ENCODE data around the gene RFXAP.
A peak's percentile ranks its signal among the peaks of the same experiment; 100 is the strongest.
"Not testable (repeated sequence)": the region's sequence is repeated elsewhere in the genome, so short reads cannot be mapped to it uniquely, and the experiment has no call there.

RFXAP gene, protein sequence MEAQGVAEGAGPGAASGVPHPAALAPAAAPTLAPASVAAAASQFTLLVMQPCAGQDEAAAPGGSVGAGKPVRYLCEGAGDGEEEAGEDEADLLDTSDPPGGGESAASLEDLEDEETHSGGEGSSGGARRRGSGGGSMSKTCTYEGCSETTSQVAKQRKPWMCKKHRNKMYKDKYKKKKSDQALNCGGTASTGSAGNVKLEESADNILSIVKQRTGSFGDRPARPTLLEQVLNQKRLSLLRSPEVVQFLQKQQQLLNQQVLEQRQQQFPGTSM

DNA sequence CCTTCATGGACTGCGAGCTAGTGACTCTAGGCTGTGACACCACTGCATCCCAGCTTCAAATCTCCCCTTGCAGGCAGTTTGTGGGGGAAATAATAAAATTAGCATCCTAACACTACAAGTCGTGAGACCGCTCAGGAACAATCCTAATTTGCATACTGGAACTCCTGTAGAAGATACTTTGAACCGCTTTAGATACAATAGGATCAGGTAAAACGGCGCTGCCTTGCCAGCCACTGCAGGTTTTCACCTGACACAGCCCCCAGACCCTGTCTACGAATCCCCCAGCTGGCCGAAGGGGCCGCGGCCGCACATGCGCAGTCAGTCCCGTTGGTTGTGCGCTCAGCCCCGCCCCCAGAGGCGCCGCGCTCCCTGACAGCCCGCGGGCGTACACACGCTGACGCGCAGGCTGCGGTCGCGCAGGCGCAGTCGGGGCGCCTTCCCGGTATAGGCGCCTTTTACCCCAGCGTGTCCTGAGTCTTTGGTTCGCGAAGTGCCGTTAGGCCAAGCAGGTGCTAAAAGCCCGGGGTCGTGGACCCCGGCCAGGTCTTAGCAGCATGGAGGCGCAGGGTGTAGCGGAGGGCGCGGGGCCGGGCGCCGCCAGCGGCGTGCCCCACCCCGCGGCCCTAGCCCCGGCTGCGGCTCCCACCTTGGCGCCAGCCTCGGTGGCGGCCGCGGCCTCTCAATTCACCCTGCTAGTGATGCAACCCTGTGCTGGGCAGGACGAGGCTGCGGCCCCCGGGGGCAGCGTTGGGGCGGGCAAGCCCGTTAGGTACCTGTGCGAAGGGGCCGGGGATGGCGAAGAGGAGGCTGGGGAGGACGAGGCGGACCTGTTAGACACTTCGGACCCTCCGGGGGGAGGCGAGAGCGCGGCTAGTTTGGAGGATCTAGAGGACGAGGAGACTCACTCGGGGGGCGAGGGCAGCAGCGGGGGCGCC is at the start of gene RFXAP:
RFXAP (plus strand) TSS at position 419 of the 935 bp plus-strand sequence; CDS start at position 555, 136 bp downstream.
- DNase-seq (ENCODE audit: low read depth in 2 of 3, low spot score in 2 of 3), result peak; percentile 76 to 87 (median 83)

DNA sequence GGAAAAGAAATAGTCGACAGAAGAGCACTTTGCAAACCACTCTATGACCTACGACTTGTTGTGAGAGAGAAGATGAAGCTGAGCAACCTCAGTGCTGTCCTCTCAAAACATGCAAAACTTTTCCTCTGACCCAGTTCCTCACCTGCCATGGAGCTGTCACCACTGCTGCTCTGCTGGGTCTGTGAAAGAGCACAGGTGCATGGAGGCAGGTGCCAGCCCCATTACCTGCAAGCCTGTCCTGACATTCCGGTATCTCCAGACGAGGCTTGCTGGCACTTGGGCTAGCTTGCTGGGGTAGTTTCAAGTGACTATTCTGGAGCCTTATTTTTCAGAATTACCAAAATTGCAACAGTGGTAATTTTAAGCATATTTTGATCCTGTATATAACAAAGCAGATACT is 49.5 kb upstream of the RFXAP start:
- no peak for DNase-seq (ENCODE audit: low read depth in 2 of 3, low spot score in 2 of 3)

DNA sequence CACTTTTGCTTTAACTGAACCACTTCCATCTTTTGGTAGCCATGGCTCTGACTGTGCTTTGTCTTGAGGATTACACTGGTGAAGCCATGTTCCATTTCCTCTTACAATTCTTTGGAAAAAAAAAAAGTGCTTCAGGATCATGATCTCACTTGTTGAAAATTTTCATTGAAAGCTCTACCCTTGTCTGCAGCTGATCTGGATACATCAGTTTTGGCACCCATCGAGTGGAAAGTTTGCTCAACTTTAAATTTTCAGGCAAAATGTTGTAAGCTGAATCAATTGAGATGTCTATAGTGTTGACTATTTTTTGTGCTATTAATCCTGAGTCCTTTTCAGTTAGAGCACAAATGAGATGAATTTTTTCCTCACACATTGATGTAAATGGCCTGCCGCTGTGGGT is 48.3 kb upstream of the RFXAP start:
- DNase-seq (ENCODE audit: low read depth in 2 of 3, low spot score in 2 of 3), result no peak

DNA sequence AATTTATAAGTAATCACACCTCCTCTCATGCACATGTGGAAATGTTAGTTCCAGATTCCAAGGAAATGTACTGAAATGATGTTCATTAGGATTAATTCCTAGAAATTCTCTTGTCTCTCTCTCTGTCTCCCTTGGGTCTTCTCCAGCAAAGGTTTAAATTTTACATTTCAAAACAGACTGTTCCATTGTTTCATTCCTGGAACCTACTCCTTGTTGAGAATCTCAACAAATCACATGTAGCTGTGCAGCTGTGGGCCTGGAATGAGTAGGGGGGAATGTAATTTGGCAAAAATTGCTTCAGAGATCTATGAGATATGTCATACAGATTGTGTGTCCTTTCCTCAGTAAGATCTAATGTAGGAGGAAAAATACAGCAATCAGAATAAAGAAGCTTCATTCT is 46.2 kb upstream of the RFXAP start:
- no peak for DNase-seq (ENCODE audit: low read depth in 2 of 3, low spot score in 2 of 3)

DNA sequence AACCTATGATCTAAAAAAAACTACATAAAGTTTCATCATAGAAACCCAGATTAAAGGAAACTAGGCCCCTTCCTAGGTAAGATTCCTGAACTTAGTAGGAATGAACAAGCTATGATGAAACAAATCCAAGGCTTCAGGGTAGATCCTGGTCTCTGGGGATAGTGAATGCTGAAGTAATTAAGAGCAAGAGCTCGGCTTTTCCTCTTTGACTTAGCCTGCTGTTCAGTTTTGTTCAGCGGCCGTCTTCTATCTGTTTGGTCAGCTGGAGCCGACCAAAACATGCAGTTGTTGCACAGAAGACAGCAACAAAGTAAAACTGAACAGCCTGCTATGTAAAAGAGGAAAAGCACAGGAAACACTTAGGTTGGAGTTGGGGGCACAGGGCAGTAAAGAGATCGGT is 44.1 kb upstream of the RFXAP start:
- DNase-seq (ENCODE audit: low read depth in 2 of 3, low spot score in 2 of 3), result no peak

DNA sequence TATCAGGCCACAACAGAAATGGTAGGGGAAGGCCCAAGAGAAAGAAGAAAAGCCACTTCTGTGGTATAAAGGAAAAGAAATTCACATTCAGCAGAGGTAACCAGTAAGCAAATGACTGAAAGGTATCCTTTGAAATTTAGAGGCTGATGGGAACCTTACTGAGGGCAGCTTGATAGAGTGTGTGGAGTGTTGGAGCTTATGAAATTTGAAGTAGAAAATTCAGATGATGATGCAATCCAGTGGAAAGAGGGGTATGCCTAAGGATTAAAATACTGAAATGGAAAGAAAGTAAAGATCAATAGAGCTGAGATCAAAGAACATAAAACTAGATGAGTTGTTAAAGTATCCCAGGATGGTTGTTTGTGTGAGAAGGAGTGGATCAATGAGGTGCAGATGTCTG is 42.8 kb upstream of the RFXAP start:
- no peak for DNase-seq (ENCODE audit: low read depth in 2 of 3, low spot score in 2 of 3)

DNA sequence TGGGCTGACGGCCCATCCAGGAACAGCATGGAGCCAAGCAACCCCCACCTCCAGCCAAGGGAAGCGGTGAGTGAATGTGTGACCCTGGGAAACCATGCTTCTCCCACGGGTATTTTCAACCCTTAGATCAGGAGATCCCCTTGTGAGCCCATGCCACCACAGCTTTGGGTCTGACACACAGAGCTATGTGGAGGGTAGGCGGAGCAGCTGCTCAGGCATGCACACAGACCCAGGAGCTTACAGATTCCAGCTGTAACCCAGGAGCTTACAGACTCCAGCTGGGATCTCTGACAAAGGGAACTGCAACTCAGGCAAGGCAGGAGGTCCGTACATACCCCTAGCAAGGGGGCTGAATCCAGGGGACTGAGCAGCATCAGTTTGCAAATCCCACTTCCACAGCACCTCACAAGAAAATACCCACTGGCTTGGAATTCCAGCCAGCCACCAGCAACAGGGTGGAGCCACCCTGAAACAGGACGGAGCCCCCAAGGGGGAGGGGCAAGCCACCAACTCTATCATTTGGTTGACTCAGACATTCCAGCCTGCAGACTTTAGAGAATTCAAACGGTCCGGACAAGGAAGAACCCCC is 40.8 kb upstream of the RFXAP start:
- no peak for DNase-seq (ENCODE audit: low read depth in 2 of 3, low spot score in 2 of 3)

DNA sequence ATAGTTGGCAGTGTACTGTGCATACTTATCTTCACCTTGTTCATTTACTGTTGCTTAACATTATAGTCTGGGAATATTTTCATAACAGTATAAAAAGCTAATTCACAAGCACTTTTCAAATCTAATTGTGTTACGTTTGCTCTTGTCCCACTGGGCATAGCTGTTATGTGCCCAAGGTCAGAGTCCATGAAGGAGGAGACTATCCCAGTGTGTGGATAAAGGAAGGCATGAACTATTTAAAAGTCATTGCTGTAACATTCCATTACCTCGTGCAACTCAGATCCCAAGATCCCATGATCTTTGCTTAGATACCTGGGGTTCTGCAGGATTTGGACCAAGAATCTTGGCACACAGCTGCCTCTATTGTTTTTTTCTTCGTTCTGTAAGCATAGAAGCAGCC is 35.1 kb upstream of the RFXAP start:
- DNase-seq (ENCODE audit: low read depth in 2 of 3, low spot score in 2 of 3), result no peak

DNA sequence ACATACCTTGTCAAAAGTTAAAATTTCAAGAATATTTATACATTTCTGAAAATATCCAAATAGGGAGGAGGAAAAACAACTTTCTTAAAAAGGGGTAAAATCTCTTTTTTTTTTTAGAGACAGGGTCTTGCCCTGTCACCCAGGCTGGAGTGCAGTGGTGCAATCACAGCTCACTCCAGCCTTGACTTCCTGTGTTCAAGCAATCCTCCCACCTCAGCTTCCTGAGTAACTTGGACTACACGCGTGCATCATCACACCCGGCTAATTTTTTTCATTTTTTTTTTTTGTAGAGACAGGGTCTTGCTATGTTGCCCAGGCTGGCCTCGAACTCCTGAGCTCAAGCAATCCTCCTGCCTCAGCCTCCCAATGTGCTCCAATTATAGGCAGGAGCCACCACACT is 32.8 kb upstream of the RFXAP start:
- DNase-seq (ENCODE audit: low read depth in 2 of 3, low spot score in 2 of 3), result not testable (repeated sequence)

DNA sequence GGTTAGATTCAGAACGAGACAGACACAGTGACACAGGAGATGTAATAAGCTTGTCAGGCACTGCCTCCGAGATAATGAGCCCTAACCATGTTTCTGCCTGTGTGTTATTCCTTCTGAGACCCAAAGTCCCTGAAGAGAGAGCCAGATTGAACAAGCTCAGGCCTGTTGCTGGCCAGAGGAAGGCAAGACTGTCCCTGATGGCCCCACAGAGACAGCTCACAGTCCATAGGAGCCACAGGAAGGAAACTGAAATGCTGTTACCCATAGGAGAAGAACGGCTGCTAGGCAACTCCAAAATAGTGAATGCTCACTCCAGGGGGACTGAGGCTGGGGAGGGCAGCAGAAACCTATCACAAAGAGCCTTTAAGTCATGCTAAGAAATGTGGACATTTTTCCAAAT is 31.8 kb upstream of the RFXAP start:
- no peak for DNase-seq (ENCODE audit: low read depth in 2 of 3, low spot score in 2 of 3)

DNA sequence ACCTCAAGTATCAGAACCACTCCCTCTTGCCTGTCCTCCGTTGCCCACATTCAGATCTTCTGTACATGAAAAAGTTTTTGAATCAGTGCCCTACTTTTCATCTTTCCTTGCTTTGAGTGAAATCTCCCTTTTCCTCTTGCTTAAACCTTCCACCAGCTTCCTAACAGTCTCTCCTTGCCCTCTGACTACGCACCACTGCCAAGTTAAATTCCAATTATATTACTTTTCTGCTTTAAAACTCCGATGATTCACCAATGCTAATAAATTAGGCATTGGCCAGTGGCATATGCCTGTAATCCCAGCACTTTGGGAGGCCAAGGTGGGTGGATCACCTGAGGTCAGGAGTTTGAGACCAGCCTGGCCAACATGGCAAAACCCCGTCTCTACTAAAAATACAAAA is 30.7 kb upstream of the RFXAP start:
- DNase-seq (ENCODE audit: low read depth in 2 of 3, low spot score in 2 of 3), result no peak

DNA sequence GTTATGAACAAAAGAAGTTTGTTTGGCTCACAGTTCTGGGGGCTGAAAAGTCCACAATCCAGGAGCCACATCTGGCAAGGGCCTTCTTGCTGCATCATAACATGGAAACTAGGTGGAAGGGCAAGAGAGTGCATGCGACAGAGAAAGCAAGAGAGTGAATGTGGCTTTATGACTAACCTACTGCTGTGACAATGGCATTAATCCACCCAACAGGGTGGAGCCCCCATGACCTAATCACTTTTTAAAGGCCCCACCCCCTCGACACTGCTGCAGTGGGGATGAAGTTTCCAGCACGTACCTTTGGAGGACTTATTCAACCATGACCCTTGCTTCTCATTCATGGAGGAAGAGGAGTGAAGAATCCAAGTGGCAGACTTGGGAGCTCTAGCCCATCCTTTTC is 30.0 kb upstream of the RFXAP start:
- no peak for DNase-seq (ENCODE audit: low read depth in 2 of 3, low spot score in 2 of 3)

DNA sequence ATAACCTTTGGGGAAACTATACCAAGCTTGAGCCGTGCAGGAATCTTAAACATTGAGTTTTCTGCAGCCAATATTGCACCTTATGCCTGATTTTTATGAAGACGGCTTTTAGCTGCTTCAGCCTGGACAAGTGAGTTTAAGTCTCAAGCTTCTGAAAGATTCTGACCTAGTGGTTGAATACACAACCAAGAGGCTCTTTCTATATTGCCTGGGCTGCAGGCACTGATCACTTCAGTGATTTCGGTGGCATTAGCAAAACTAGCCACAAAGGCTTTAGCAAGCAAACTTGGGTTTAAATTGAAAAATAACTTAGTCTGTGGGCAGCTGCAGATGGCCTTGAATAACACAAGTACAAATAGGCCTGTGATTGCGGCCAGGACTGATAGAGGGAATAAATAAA is 29.3 kb upstream of the RFXAP start:
- DNase-seq (ENCODE audit: low read depth in 2 of 3, low spot score in 2 of 3), result no peak

DNA sequence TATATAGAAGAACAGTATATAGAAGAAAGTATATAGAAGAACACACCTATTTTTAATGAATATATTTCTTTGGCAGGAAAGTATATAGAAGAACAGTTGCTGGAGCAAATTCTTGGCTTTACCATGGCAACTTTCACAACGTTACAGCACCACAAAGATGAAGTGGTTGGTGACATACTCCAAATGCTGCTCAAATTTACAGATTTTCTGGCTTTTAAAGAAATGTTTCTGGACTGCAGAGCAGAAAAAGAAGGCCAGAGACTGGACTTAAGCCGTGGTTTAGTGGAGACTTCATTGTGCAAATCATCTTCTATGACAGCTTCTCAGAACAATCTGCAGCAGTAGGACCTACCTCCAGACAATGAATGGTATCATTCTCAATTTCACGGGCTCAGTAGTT is 24.3 kb upstream of the RFXAP start:
- no peak for DNase-seq (ENCODE audit: low read depth in 2 of 3, low spot score in 2 of 3)

DNA sequence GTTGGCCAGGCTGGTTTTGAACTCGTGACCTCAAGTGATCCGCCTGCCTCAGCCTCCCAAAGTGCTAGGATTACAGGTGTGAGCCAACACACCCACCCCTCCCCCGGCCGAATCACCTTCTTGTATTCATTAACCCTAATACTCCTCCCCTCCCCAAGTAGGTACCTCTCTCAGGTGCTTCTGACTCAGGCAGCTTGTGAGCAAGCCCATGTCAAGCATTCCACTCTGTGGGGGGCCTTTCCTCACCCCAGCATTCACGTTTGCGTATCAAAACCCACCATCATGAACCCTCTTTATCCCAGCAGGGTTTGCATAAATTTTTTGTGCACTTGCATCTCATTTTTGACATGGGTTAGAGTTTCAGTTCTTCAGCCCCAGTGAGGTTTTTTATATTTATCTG is 23.6 kb upstream of the RFXAP start:
- DNase-seq (ENCODE audit: low read depth in 2 of 3, low spot score in 2 of 3), result no peak

DNA sequence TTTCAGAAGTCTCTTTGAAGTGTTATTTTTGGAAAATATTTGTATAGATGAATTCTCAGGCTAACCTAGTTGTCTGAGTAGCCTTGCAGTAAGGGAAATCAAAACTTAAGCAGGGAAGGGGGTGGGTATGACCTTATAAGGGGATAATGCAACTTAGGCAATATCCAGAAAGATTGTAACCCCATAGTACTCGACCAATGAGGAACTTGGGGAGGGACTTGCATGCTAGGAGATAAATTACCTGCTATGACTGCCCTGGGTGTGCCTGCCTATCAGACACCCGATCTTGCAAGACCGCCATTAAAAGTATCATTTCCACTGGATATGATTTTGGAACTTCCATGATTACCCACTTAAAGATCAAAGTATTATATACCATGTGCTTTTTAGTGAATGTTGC is 23.0 kb upstream of the RFXAP start:
- DNase-seq (ENCODE audit: low read depth in 2 of 3, low spot score in 2 of 3), result no peak

DNA sequence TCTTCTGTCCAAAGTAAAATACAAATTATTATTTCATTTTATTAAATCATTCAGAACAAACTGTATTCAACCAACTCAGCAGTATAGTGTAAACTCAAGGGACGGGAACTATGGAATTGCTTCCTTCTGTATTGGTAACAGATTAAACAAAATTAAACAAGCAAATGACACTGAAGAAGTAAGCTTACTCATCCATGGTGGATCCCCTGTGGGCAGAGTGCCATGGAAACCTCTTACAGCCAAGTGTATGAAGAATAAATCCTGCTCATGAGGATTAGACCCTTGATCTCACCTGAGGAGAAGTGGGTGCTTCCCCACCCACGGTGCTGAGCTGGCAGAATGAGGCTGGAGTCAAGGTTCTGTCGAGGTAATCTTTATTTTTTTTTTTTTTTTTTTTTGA is 18.0 kb upstream of the RFXAP start:
- no peak for DNase-seq (ENCODE audit: low read depth in 2 of 3, low spot score in 2 of 3)

DNA sequence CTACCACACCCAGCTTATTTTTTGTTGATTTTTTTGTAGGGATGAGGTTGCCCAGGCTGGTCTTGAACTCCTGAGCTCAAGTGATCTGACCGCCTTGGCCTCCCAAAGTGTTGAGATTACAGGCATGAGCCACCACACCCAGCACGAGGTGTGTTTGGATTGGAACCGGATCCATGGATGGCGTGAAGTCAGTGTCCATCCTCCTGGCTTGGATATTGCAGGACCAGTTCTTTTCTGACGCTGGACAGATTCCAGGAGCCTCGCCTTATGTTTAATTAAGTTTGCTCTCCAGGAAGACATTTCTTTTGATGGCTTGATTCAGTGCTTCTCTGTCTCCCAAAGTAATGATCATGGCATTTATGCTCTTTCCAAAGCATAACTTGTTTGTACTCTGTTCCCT is 14.4 kb upstream of the RFXAP start:
- no peak for DNase-seq (ENCODE audit: low read depth in 2 of 3, low spot score in 2 of 3)

DNA sequence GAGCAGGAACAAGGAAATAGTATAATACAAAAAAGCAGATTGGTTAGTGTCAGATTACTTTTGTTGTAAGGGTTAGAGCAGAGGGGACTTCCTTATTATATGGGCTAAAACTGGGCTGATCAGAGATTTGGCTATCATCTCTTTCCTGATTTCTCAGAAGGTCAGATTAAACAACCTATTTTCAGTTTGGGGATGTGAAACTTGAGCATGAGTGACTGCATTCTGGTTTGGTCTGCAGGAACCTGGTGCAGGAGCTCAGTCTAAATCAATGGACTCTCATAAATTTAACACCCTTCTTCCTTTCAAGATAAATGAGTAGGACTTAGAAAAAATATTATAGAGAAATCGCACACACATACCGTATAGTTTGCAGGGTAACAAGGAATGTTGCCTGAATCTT is 12.9 kb upstream of the RFXAP start:
- no peak for DNase-seq (ENCODE audit: low read depth in 2 of 3, low spot score in 2 of 3)

DNA sequence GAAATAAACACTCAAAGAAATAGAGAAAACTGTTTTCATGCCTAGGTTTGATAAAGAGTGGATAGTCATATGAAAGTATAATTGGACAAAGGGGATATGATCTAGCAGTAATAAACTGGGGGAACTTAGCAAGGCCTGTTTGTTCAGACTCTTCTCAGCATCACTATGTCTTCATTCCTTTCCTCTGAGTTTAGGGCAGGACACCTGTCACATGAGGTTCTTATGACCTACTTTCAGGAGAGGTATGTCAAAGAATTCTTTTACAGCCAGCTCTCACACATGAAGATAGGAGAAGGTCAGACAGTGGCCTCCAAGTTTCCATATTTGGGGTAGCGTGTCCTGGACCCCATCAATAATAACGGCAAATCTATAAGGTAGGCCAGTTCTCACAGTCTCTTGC is 11.4 kb upstream of the RFXAP start:
- no peak for DNase-seq (ENCODE audit: low read depth in 2 of 3, low spot score in 2 of 3)

DNA sequence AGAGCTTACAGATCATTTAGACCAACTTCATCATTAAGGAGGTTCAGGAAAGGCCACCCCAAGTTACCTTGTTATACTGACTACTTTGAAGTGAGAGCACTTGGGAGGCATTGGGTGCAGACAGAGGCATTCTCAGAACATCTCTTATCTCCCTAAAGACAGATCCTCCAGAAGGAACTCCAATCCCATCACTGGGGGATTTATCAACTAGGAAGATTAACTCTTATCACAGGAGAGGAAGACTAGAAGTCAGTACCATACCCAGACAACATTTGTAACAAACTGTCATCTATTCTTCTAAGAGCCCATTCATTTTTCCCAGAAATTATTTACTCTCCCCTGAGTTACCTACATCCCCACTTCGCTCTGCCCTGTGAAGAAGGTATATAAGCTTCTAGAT is 5.8 kb upstream of the RFXAP start:
- no peak for DNase-seq (ENCODE audit: low read depth in 2 of 3, low spot score in 2 of 3)

DNA sequence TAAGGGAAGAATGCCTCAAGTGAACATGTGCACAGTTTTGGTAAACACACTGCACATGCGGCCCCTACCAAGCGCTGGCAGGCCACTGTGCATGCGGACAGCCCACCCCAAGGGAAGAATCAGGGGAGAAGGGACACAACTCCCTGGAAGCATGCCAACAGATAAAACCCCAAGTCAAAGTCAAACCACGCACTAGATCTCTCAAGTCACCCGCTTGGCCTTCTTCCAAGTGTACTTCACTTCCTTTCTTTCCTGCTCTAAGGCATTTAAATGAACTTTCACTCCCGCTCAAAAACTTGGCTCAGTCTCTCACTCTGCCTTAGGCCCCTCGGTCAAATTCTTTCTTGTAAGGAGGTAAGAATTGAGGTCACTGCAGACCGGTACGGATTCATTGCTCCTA is 4.6 kb upstream of the RFXAP start:
- no peak for DNase-seq (ENCODE audit: low read depth in 2 of 3, low spot score in 2 of 3)
